ENCODE results near the gene SMIM21.

DNA sequence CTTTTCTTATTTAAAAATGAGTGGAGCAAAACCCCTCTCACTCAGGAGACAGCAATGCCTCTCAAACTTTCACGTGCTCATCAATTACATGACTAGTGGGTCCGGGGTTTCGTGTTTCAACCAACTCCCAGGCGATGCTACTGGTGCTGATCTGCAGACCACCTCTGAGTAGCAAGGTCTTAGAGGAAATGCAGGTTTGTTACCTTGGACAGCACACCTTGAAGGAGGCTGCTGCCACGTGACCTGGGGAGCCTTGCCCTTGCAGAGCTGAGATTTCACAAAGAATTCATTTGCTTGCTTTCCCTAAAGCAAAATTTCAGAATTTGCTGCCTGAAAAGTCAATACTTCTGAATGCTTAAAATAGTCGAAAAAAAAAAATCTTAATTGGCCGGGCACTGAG is 32.4 kb downstream of the SMIM21 start:
- TF ChIP-seq NFRKB (IDR thresholded peaks at IDR 0.05) (no peak), FOXA1 (IDR thresholded peaks at IDR 0.05) (no peak), CTBP1 (IDR thresholded peaks at IDR 0.05; ENCODE audit: borderline replicate concordance) (no peak), PKNOX1 (IDR thresholded peaks at IDR 0.05) (no peak), ELF4 (IDR thresholded peaks at IDR 0.05) (no peak), ARNT (IDR thresholded peaks at IDR 0.05) (no peak)
